GM21529 (cell line): ENCODE data around the gene EPHA6.
"Not testable (repeated sequence)": the region's sequence is repeated elsewhere in the genome, so short reads cannot be mapped to it uniquely, and the experiment has no call there.

Experiments
- ATAC-seq: cut with Tn5 transposase; IDR thresholded peaks from one replicate; pipeline ENCODE4 v1.9.1; 2021; ENCODE audit not compliant: unreplicated experiment

The EPHA6 gene

GRCh38 chr3:96900566-96900965, 86.2 kb downstream of the EPHA6 start:
- ATAC-seq = no peak

- no peak for ATAC-seq
Observed at GRCh38 chr3:96915445-96915844, 101.1 kb downstream of the EPHA6 start.

- no peak for ATAC-seq
Observed at GRCh38 chr3:96931119-96931862, 116.9 kb downstream of the EPHA6 start.

GRCh38 chr3:96942131-96942530, 127.7 kb downstream of the EPHA6 start:
- not testable (repeated sequence) for ATAC-seq

- no peak for ATAC-seq
Observed at GRCh38 chr3:96958856-96959255, 144.5 kb downstream of the EPHA6 start.

- no peak for ATAC-seq
Observed at GRCh38 chr3:96959474-96959873, 145.1 kb downstream of the EPHA6 start.

GRCh38 chr3:96959901-96960641, 145.7 kb downstream of the EPHA6 start:
- ATAC-seq = no peak

GRCh38 chr3:96960661-96961330, 146.4 kb downstream of the EPHA6 start:
- ATAC-seq = no peak

- ATAC-seq = no peak
Observed at GRCh38 chr3:96961576-96961975, 147.2 kb downstream of the EPHA6 start.

GRCh38 chr3:96966181-96966929, 152.0 kb downstream of the EPHA6 start:
- ATAC-seq = no peak

- no peak for ATAC-seq
Observed at GRCh38 chr3:96970211-96970610, 155.8 kb downstream of the EPHA6 start.

GRCh38 chr3:96977671-96978070, 163.3 kb downstream of the EPHA6 start:
- no peak for ATAC-seq

GRCh38 chr3:96983716-96984115, 169.3 kb downstream of the EPHA6 start:
- not testable (repeated sequence) for ATAC-seq

GRCh38 chr3:96986241-96986640, 171.8 kb downstream of the EPHA6 start:
- ATAC-seq = no peak

- ATAC-seq = no peak
Observed at GRCh38 chr3:96991231-96991630, 176.8 kb downstream of the EPHA6 start.

GRCh38 chr3:96991800-96992365, 177.5 kb downstream of the EPHA6 start:
- no peak for ATAC-seq

GRCh38 chr3:96994988-96995387, 180.6 kb downstream of the EPHA6 start:
- ATAC-seq = no peak

GRCh38 chr3:96996009-96996408, 181.6 kb downstream of the EPHA6 start:
- ATAC-seq = no peak

GRCh38 chr3:97001611-97002010, 187.2 kb downstream of the EPHA6 start:
- ATAC-seq = no peak

GRCh38 chr3:97009427-97010019, 195.1 kb downstream of the EPHA6 start:
- ATAC-seq = no peak
